Adipocyte (in vitro differentiated cells): ENCODE measurements around the gene FBXW2.

Experiments used
- DNase-seq: peaks from one replicate; pipeline ENCODE4 v3.0.0-alpha.2; 2015; ENCODE audit warnings: low read depth
- H3K27me3 ChIP-seq: replicated peaks from 2 replicates; pipeline ENCODE4 v1.7.0; 2013; ENCODE audit warnings: mild to moderate bottlenecking, low read length, moderate library complexity; ENCODE audit not compliant: control insufficient read depth, insufficient read depth
- H3K36me3 ChIP-seq: 2 replicates; pipeline ENCODE4 v1.7.0; 2013; ENCODE audit warnings: low read length, mild to moderate bottlenecking, moderate library complexity; ENCODE audit not compliant: control insufficient read depth, insufficient read depth, severe bottlenecking
- H3K4me1 ChIP-seq: 2 replicates; pipeline ENCODE4 v1.7.0; 2013; ENCODE audit warnings: mild to moderate bottlenecking, low read length, moderate library complexity; ENCODE audit not compliant: control insufficient read depth, insufficient read depth
- H3K4me3 ChIP-seq: 2 replicates; pipeline ENCODE4 v1.7.0; 2013; ENCODE audit warnings: mild to moderate bottlenecking, low read length, moderate library complexity
- H3K9ac ChIP-seq: 2 replicates; pipeline ENCODE4 v1.7.0; 2013; ENCODE audit warnings: mild to moderate bottlenecking, low read length, moderate library complexity
- H3K9me3 ChIP-seq: 2 replicates; pipeline ENCODE4 v1.7.0; 2013; ENCODE audit warnings: mild to moderate bottlenecking, low read length, moderate library complexity; ENCODE audit not compliant: control insufficient read depth

FBXW2 gene

GRCh38 chr9:120713257-120714087 is 79.7 kb downstream of the FBXW2 start:
- Histone ChIP-seq H3K36me3 (peaks cover 4% of the 10 kb centered on the region), H3K9ac (peak overlapping the region; percentile 85), H3K27me3 (no peaks in the 10 kb centered on the region), H3K9me3 (no peaks in the 10 kb centered on the region), H3K4me1 (peaks cover 43% of the 10 kb centered on the region), H3K4me3 (peak overlapping the region; percentile 83)
- peak; percentile 47 for DNase-seq

- Histone ChIP-seq H3K27me3 (no peaks in the 10 kb centered on the region), H3K9ac (peak overlapping the region; percentile 85)
These were observed 80.6 kb downstream of the FBXW2 start for GRCh38 chr9:120712539-120713031.

DNA sequence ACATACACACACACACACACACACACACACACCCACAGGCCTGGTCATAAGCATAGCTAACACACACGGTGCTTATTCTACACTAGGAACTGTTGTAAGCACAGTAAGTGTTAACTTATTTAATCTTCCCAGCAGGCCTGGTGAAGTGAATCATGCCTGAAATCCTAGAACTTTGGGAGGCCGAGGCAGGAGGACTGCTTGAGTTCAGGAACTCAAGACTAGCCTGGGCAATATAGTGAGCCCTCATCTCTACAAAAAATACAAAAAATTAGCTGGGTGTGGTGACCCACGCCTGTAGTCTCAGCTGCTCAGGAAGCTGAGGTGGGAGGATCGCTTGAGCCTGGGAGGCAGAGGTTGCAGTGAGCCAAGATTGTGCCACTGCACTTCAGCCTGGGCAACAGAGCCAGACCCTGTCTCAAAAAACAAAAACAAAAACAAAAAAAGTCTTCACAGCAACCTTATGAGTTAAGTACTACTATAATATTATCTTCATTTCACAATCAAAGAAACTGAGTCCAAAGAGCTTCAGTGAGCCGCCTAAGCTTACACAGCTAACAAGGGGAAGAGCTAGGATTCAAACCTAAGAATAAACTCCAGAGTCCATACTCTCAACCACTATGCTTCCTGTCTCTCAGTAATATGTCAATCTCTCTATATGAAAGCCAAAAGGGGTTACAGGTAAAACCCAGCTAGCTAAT is 81.2 kb downstream of the FBXW2 start:
- Histone ChIP-seq H3K9ac (peak overlapping the region; percentile 85), H3K9me3 (no peaks in the 10 kb centered on the region), H3K4me1 (peaks cover 39% of the 10 kb centered on the region), H3K27me3 (no peaks in the 10 kb centered on the region), H3K36me3 (peaks cover 8% of the 10 kb centered on the region), H3K4me3 (peak overlapping the region; percentile 83)
- DNase-seq, result no peak

More at GRCh38 chr9:120712539-120713031, 80.6 kb downstream of the FBXW2 start:
- peak overlapping the region; percentile 83 for H3K4me3 ChIP-seq
- no peaks in the 10 kb centered on the region for H3K9me3 ChIP-seq
- peaks cover 39% of the 10 kb centered on the region for H3K4me1 ChIP-seq
- peaks cover 4% of the 10 kb centered on the region for H3K36me3 ChIP-seq
- DNase-seq, result no peak

DNA sequence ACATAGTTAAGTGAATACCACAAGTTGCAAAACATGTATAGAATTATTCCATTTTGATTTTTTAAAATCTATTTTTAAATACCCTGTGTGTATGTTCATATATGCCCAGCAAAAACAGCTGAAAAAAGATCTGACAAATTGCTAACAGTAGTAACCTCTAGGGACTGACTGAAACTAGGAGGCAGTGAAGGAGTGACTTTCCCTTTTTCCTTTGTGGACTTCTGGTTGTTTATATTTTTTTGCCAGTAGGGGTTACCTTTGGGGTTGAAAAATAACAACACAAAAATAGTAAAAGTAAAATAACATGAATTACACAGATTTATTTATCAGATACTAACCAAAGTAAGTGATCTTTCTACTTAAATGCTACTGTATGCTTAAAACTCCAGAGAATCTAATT is 81.9 kb downstream of the FBXW2 start:
- peak; percentile 28 for DNase-seq

GRCh38 chr9:120710110-120710981 is 82.9 kb downstream of the FBXW2 start:
- H3K9me3 ChIP-seq, result no peaks in the 10 kb centered on the region
- no peaks in the 10 kb centered on the region for H3K27me3 ChIP-seq
- H3K4me1 ChIP-seq, result peaks cover 29% of the 10 kb centered on the region
- H3K9ac ChIP-seq, result peak overlapping the region; percentile 85
- DNase-seq, result peak; percentile 34
- peak overlapping the region; percentile 83 for H3K4me3 ChIP-seq
- H3K36me3 ChIP-seq, result peaks cover 13% of the 10 kb centered on the region

More for the DNA sequence above, 81.9 kb downstream of the FBXW2 start:
- H3K9me3 ChIP-seq, result no peaks in the 10 kb centered on the region
- H3K27me3 ChIP-seq, result no peaks in the 10 kb centered on the region
- peaks cover 39% of the 10 kb centered on the region for H3K4me1 ChIP-seq
- peak overlapping the region; percentile 83 for H3K4me3 ChIP-seq
- H3K36me3 ChIP-seq, result peaks cover 8% of the 10 kb centered on the region
- peak overlapping the region; percentile 85 for H3K9ac ChIP-seq

- no peaks in the 10 kb centered on the region for H3K27me3 ChIP-seq
These were observed 84.5 kb downstream of the FBXW2 start for GRCh38 chr9:120708526-120709224.

DNA sequence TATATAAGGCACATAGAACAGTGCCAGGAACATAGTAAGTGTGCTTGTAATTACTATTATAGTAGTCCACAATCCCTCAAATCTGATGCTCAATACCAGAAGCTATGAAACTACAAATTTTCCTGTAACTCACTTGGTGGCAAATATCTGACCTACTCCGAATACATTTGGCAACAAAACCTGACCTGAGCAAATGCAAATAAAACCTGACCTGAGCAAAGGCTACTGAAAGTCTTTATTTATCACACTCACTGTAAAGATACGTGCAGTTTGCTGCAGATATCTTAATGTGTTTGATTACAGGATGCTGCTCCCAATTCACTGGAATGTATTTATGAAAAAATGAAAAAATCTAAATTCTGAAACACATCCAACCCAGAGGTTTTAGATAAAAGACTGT is 86.0 kb downstream of the FBXW2 start:
- H3K9ac ChIP-seq, result no peak overlapping the region
- peaks cover 31% of the 10 kb centered on the region for H3K36me3 ChIP-seq
- H3K4me3 ChIP-seq, result no peak overlapping the region
- no peak for DNase-seq
- no peaks in the 10 kb centered on the region for H3K9me3 ChIP-seq
- H3K27me3 ChIP-seq, result no peaks in the 10 kb centered on the region
- H3K4me1 ChIP-seq, result peaks cover 18% of the 10 kb centered on the region

More at GRCh38 chr9:120708526-120709224, 84.5 kb downstream of the FBXW2 start:
- Histone ChIP-seq H3K9me3 (no peaks in the 10 kb centered on the region), H3K36me3 (peaks cover 20% of the 10 kb centered on the region), H3K9ac (peak overlapping the region; percentile 48), H3K4me1 (peaks cover 23% of the 10 kb centered on the region), H3K4me3 (peak overlapping the region; percentile 83)
- DNase-seq, result peak; percentile 38
